Testis (tissue), 3 donors: ENCODE measurements around the gene TTBK2. TPM values are rescaled to one million over a fixed set of nuclear protein-coding genes. Genes with fewer than 3 reads are reported as not detected.
"Not testable (repeated sequence)": the region's sequence is repeated elsewhere in the genome, so short reads cannot be mapped to it uniquely, and the experiment has no call there.

ENCODE experiments used
- DNase-seq: peaks from one replicate; pipeline ENCODE4 v3.0.0-alpha.2; 2019
- H3K27ac ChIP-seq, 2 donors: fragments of 200-600 bp; sonication (generic); one replicate each; pipeline ENCODE4 v1.5.1; 2019
- H3K27me3 ChIP-seq: fragments of 200-600 bp; sonication (generic); one replicate; pipeline ENCODE4 v1.5.1; 2019
- H3K36me3 ChIP-seq: fragments of 200-600 bp; sonication (generic); one replicate; pipeline ENCODE4 v1.5.1; 2017; ENCODE audit warnings: low read depth; ENCODE audit errors: missing control alignments
- H3K4me1 ChIP-seq: fragments of 200-600 bp; sonication (generic); one replicate; pipeline ENCODE4 v1.5.1; 2019
- H3K4me3 ChIP-seq, 2 donors: fragments of 200-600 bp; sonication (generic); one replicate each; pipeline ENCODE4 v1.5.1; 2017 to 2019
- H3K9me3 ChIP-seq: fragments of 200-600 bp; sonication (generic); one replicate; pipeline ENCODE4 v1.5.1; 2017
- CTCF ChIP-seq, 3 experiments: fragments of 450-650 bp in 2 of 3; fragments of 200-600 bp in 1 of 3; sonication (generic) in 1 of 3; IDR thresholded peaks; one replicate each; pipeline ENCODE4 v1.5.1; 2016 to 2019; ENCODE audit warnings: antibody characterized with exemption in 3 of 3, mild to moderate bottlenecking in 2 of 3, moderate library complexity in 1 of 3
- POLR2A ChIP-seq: fragments of 450-650 bp; IDR thresholded peaks from one replicate; pipeline ENCODE4 v1.6.1; 2017; ENCODE audit warnings: antibody characterized with exemption, mild to moderate bottlenecking, moderate library complexity
- WGBS, 2 donors: methylation state at CpG; one replicate each; pipeline ENCODE4 v1.1.5; 2018; 5-methylcytosine and 5-hydroxymethylcytosine counted together
- intact Hi-C: fragments of 100-400 bp; cut with DNase I; formaldehyde crosslinking; loops from one replicate; pipeline ENCODE4 v1.15.1; 2023; ENCODE audit warnings: low total_unique reads
- polyA plus RNA-seq: library from polyadenylated mRNA; stranded (reverse); fragments of 350-450 nt; fragmentation: Illumina TruSeq; extraction: RNeasy Lipid Tissue Mini Kit (QIAGEN cat#74804); gene quantifications from one replicate; pipeline ENCODE4 v1.2.3, GENCODE V29; 2014; ENCODE audit warnings: low read depth, low replicate concordance; ENCODE audit not compliant: insufficient read depth
- total RNA-seq, 2 donors: library from RNA; depleted of rRNA; stranded (reverse); fragments of >200 nt; gene quantifications; one replicate each; pipeline ENCODE4 v1.2.3, GENCODE V29; 2016

The TTBK2 gene
- total and polyA plus RNA-seq, 3 donors from 2014 or later: 37.0 to 80.8 (median 53.7) TPM

- DNase-seq: no peak
- no peak overlapping the region for H3K27ac ChIP-seq
- intact Hi-C loops: no loop called here
- H3K4me1 ChIP-seq: no peaks in the 10 kb centered on the region
- no peak for TF ChIP-seq POLR2A
- 93 to 96% methylated on average over 3 of the region's 3 CpGs for WGBS, 2 donors
- no peaks in the 10 kb centered on the region for H3K9me3 ChIP-seq
- no peaks in the 10 kb centered on the region for H3K36me3 ChIP-seq
- H3K27me3 ChIP-seq: no peaks in the 10 kb centered on the region
- no peak overlapping the region for H3K4me3 ChIP-seq
Observed at GRCh38 chr15:42891569-42891968, 29.0 kb downstream of the TTBK2 start.

- DNase-seq: no peak
- no peak overlapping the region for H3K27ac ChIP-seq
- H3K4me1 ChIP-seq: no peaks in the 10 kb centered on the region
- intact Hi-C loops: no loop called here
- no peak overlapping the region for H3K4me3 ChIP-seq
- no peaks in the 10 kb centered on the region for H3K36me3 ChIP-seq
- TF ChIP-seq CTCF (IDR thresholded peaks at IDR 0.05) (no peak), POLR2A (no peak)
- H3K27me3 ChIP-seq: no peaks in the 10 kb centered on the region
- 80 to 88% methylated on average over 2 of the region's 2 CpGs for WGBS, 2 donors
- H3K9me3 ChIP-seq: no peaks in the 10 kb centered on the region
Observed at GRCh38 chr15:42890161-42890913, 30.2 kb downstream of the TTBK2 start.

GRCh38 chr15:42887384-42887783, 33.2 kb downstream of the TTBK2 start:
- H3K27me3 ChIP-seq, H3K36me3 ChIP-seq, H3K27ac ChIP-seq, H3K4me1 ChIP-seq, DNase-seq, H3K4me3 ChIP-seq, H3K9me3 ChIP-seq, intact Hi-C loops: not testable (repeated sequence)
- 96 to 98% methylated on average over 3 of the region's 3 CpGs for WGBS, 2 donors

GRCh38 chr15:42880121-42880520, 40.5 kb downstream of the TTBK2 start:
- Histone ChIP-seq H3K36me3 (no peaks in the 10 kb centered on the region), H3K27me3 (no peaks in the 10 kb centered on the region), H3K4me3 (no peak overlapping the region), H3K9me3 (no peaks in the 10 kb centered on the region), H3K4me1 (no peaks in the 10 kb centered on the region), H3K27ac (no peak overlapping the region)
- TF ChIP-seq POLR2A: no peak
- no peak for TF ChIP-seq CTCF (IDR thresholded peaks at IDR 0.05)
- no peak for DNase-seq
- intact Hi-C loops: no loop called here
- 91 to 95% methylated on average over 1 of the region's 1 CpG for WGBS, 2 donors

GRCh38 chr15:42879443-42879842, 41.1 kb downstream of the TTBK2 start:
- no peak for TF ChIP-seq POLR2A
- TF ChIP-seq CTCF (IDR thresholded peaks at IDR 0.05): no peak
- intact Hi-C loops: no loop called here
- Histone ChIP-seq H3K36me3 (no peaks in the 10 kb centered on the region), H3K4me1 (no peaks in the 10 kb centered on the region), H3K27ac (no peak overlapping the region), H3K4me3 (no peak overlapping the region), H3K27me3 (no peaks in the 10 kb centered on the region), H3K9me3 (no peaks in the 10 kb centered on the region)
- 78 to 81% methylated on average over 4 of the region's 4 CpGs for WGBS, 2 donors
- no peak for DNase-seq

- DNase-seq: no peak
- Histone ChIP-seq H3K27me3 (no peaks in the 10 kb centered on the region), H3K36me3 (no peaks in the 10 kb centered on the region), H3K4me1 (no peaks in the 10 kb centered on the region), H3K27ac (no peak overlapping the region), H3K4me3 (no peak overlapping the region), H3K9me3 (no peaks in the 10 kb centered on the region)
- intact Hi-C loops: no loop called here
- TF ChIP-seq POLR2A (no peak), CTCF (IDR thresholded peaks at IDR 0.05) (no peak)
Observed at GRCh38 chr15:42876224-42876623, 44.4 kb downstream of the TTBK2 start.
